ENCODE measurements around the gene EBNA1BP2. TPM values are rescaled to one million over a fixed set of nuclear protein-coding genes. Genes with fewer than 3 reads are reported as not detected.

EBNA1BP2 gene
- total and polyA plus RNA-seq, 4 donors: 25.6 to 90.6 (median 41.6) TPM

- TF ChIP-seq ATF3 (IDR thresholded peaks at IDR 0.05) (no peak), ZBTB33 (IDR thresholded peaks at IDR 0.05) (no peak), HNF4A (conservative IDR thresholded peaks at IDR 0.05) (no peak), GABPA (IDR thresholded peaks at IDR 0.05 in 1 of 2, conservative IDR thresholded peaks at IDR 0.05 in 1 of 2) (no peak), REST (IDR thresholded peaks at IDR 0.05) (no peak), YY1 (IDR thresholded peaks at IDR 0.05) (no peak), CTCF (IDR thresholded peaks at IDR 0.05; ENCODE audit: low read depth, low read length, missing input control) (no peak), RAD21 (IDR thresholded peaks at IDR 0.05) (no peak), MAX (IDR thresholded peaks at IDR 0.05) (no peak), EGR1 (IDR thresholded peaks at IDR 0.05; ENCODE audit: low read depth in 2 of 2) (no peak), FOXA1 (IDR thresholded peaks at IDR 0.05) (no peak), NR2F2 (IDR thresholded peaks at IDR 0.05) (no peak), JUND (IDR thresholded peaks at IDR 0.05) (no peak), SP1 (IDR thresholded peaks at IDR 0.05) (no peak), TAF1 (conservative IDR thresholded peaks at IDR 0.05) (no peak), HNF4G (IDR thresholded peaks at IDR 0.05) (no peak)
- DNase-seq (ENCODE audit: low spot score): no peak
- Histone ChIP-seq H3K9me3 (ENCODE audit: control insufficient read depth in 4 of 4, low read length in 3 of 4) (peaks cover 0 to 2% (median 0%) of the 10 kb centered on the region in 4 donors), H3K27me3 (ENCODE audit: control insufficient read depth in 4 of 4, insufficient read depth in 4 of 4, low read length in 3 of 4) (no peaks in the 10 kb centered on the region), H3K9ac (ENCODE audit: low read depth in 1 of 2, low read length in 2 of 2) (no peak overlapping the region), H3K4me3 (ENCODE audit: low read depth in 1 of 3, low read length in 3 of 3) (no peak overlapping the region), H3K36me3 (ENCODE audit: control insufficient read depth in 4 of 4, insufficient read depth in 3 of 4, low read depth in 1 of 4, low read length in 3 of 4) (peaks cover 2 to 22% (median 7%) of the 10 kb centered on the region in 4 donors), H3K27ac (ENCODE audit: low read depth in 1 of 2, low read length in 2 of 2) (no peak overlapping the region), H3K4me1 (ENCODE audit: control insufficient read depth in 4 of 4, insufficient read depth in 4 of 4, low read length in 3 of 4) (no peaks in the 10 kb centered on the region)
Measured at GRCh38 chr1:43194509-43194908, 22.4 kb upstream of the EBNA1BP2 start.

GRCh38 chr1:43188106-43188505 is 16.0 kb upstream of the EBNA1BP2 start:
- H3K27ac ChIP-seq (ENCODE audit: low read depth in 1 of 2, low read length in 2 of 2): no peak overlapping the region
- H3K36me3 ChIP-seq (ENCODE audit: control insufficient read depth in 4 of 4, insufficient read depth in 3 of 4, low read depth in 1 of 4, low read length in 3 of 4): peaks cover 0 to 2% (median under 1%) of the 10 kb centered on the region in 4 donors
- DNase-seq (ENCODE audit: low spot score): no peak
- H3K4me1 ChIP-seq (ENCODE audit: control insufficient read depth in 4 of 4, insufficient read depth in 4 of 4, low read length in 3 of 4): no peaks in the 10 kb centered on the region
- WGBS: 84% methylated on average over 1 of the region's 1 CpG
- no peak overlapping the region for H3K9ac ChIP-seq (ENCODE audit: low read depth in 1 of 2, low read length in 2 of 2)
- TF ChIP-seq RAD21 (IDR thresholded peaks at IDR 0.05): no peak
- no peak for TF ChIP-seq HNF4G (IDR thresholded peaks at IDR 0.05)
- TF ChIP-seq RXRA (IDR thresholded peaks at IDR 0.05): no peak
- TF ChIP-seq GABPA (IDR thresholded peaks at IDR 0.05 in 1 of 2, conservative IDR thresholded peaks at IDR 0.05 in 1 of 2): no peak
- TF ChIP-seq ZBTB33 (IDR thresholded peaks at IDR 0.05): no peak
- no peak for TF ChIP-seq CTCF (IDR thresholded peaks at IDR 0.05; ENCODE audit: low read depth, low read length, missing input control)
- TF ChIP-seq ATF3 (IDR thresholded peaks at IDR 0.05): no peak
- no peak for TF ChIP-seq FOXA2 (IDR thresholded peaks at IDR 0.05)
- TF ChIP-seq MAX (IDR thresholded peaks at IDR 0.05): no peak
- no peak for TF ChIP-seq FOXA1 (IDR thresholded peaks at IDR 0.05)
- no peak for TF ChIP-seq TAF1 (conservative IDR thresholded peaks at IDR 0.05)
- no peak for TF ChIP-seq EGR1 (IDR thresholded peaks at IDR 0.05; ENCODE audit: low read depth in 2 of 2)
- H3K9me3 ChIP-seq (ENCODE audit: control insufficient read depth in 4 of 4, low read length in 3 of 4): peaks cover 0 to 2% (median 0%) of the 10 kb centered on the region in 4 donors
- no peaks in the 10 kb centered on the region for H3K27me3 ChIP-seq (ENCODE audit: control insufficient read depth in 4 of 4, insufficient read depth in 4 of 4, low read length in 3 of 4)
- no peak overlapping the region for H3K4me3 ChIP-seq (ENCODE audit: low read depth in 1 of 3, low read length in 3 of 3)

Data from liver (tissue), 9 donors.